Measurements from ENCODE around the gene SSC4D. TPM values are rescaled to one million over a fixed set of nuclear protein-coding genes. Genes with fewer than 3 reads are reported as not detected.

The SSC4D gene
- polyA plus RNA-seq, 3 donors = 2.9 to 5.8 (median 4.7) TPM

GRCh38 chr7:76340617-76341131, 68.8 kb downstream of the SSC4D start:
- 56 to 88% (median 66%) methylated on average over 3 of the region's 3 CpGs for WGBS, 3 donors
- no peak overlapping the region for H3K27ac ChIP-seq (ENCODE audit: low read depth, low read length)

Other genes starting within 250 kb of the SSC4D start
- 1 to 10 TPM; 1.9 to 9.4 (median 1.9) TPM for gene SRRM3, start 207.8 kb downstream of the SSC4D start, polyA plus RNA-seq
- gene HSPB1, start 107.0 kb downstream of the SSC4D start, polyA plus RNA-seq = 1,000 to 10,000 TPM in 1 of 3 donors, 100 to 1,000 TPM in 2; 537 to 1,206 (median 613) TPM
- gene YWHAG, start 50.7 kb downstream of the SSC4D start, polyA plus RNA-seq = 100 to 1,000 TPM in 1 of 3 donors, 10 to 100 TPM in 2; 36.7 to 168 (median 93.3) TPM
- gene ZP3, start 15.3 kb upstream of the SSC4D start, polyA plus RNA-seq = 1 to 10 TPM; 1.0 to 2.5 (median 2.2) TPM
- 10 to 100 TPM in 2 of 3 donors, 1 to 10 TPM in 1; 10.0 to 17.5 (median 16.0) TPM for gene DTX2, start 52.0 kb upstream of the SSC4D start, polyA plus RNA-seq
- 10 to 100 TPM in 1 of 3 donors, 1 to 10 TPM in 1, under 1 TPM in 1; 0.60 to 12.8 (median 8.7) TPM for gene UPK3B, start 100.9 kb upstream of the SSC4D start, polyA plus RNA-seq
- under 1 TPM; 0.05 to 0.11 (median 0.10) TPM for gene SPDYE16, start 133.6 kb upstream of the SSC4D start, polyA plus RNA-seq
- gene POMZP3, start 217.6 kb upstream of the SSC4D start, polyA plus RNA-seq = 10 to 100 TPM in 2 of 3 donors, 1 to 10 TPM in 1; 9.5 to 17.2 (median 10.3) TPM

Measured in adipose tissue (tissue), 3 donors.